Cardiac septum (tissue), 1 donor: ENCODE data around the gene PAM. TPM values are rescaled to one million over a fixed set of nuclear protein-coding genes. Genes with fewer than 3 reads are reported as not detected.
"Not testable (repeated sequence)": the region's sequence is repeated elsewhere in the genome, so short reads cannot be mapped to it uniquely, and the experiment has no call there.

Experiments
- DNase-seq: peaks from one replicate; pipeline ENCODE4 v3.0.0-alpha.2; 2020; ENCODE audit warnings: low spot score
- intact Hi-C: fragments of 100-400 bp; cut with DNase I; formaldehyde crosslinking; loops from one replicate; pipeline ENCODE4 v1.14.0; 2022
- total RNA-seq: library from RNA; stranded (reverse); fragmentation: NEBNext Ultra II Directional; extraction: Animal tissue kit (Norgen Biotek cat#: 25700); gene quantifications from one replicate; pipeline ENCODE4 v1.2.1, GENCODE V29; 2021
- donor health status: DM: no; HTN: no; CAD: no.

Gene PAM
- total RNA-seq, 1 donor from 2014 or later: 1,080 TPM

- DNase-seq: no peak
- intact Hi-C loops: loop anchor here (5.0 kb wide), 1 partner anchor 90 kb away; no protein-coding TSS in a partner anchor
Observed at GRCh38 chr5:102957141-102957540, 202.0 kb downstream of the PAM start.

DNA sequence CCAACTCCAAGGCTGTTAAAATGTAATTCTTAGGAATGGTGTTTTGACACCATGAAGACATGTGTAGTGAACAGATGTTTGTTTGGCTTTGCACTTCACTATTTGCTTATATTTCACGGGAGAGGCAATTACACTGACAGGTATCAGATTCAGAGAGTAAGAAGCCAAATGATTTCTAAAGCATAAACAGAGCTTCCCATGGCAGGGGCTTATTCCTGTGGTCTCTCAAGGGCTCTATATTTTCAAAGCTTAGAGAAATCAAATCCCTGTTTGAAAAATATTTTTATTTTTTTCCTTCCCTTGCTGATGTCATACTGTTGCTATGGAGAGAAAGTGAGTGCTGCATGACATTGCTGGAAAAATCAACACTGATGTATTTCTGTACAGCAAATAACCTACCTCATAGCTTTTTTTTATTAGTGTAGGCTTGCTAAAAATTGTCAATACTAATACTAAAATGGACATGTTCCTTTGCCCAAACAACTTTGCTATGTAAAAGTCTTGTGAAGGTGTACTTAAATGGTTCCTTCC lies 203.4 kb downstream of the PAM start:
- DNase-seq: no peak
- intact Hi-C loops: loop anchor here (5.0 kb wide), 1 partner anchor 91 kb away; no protein-coding TSS in a partner anchor

GRCh38 chr5:102959055-102959454 lies 203.9 kb downstream of the PAM start:
- DNase-seq: no peak
- intact Hi-C loops: loop anchor here (5.0 kb wide), 1 partner anchor 92 kb away; no protein-coding TSS in a partner anchor

GRCh38 chr5:102961671-102962070 lies 206.6 kb downstream of the PAM start:
- intact Hi-C loops: no loop called here
- no peak for DNase-seq

DNA sequence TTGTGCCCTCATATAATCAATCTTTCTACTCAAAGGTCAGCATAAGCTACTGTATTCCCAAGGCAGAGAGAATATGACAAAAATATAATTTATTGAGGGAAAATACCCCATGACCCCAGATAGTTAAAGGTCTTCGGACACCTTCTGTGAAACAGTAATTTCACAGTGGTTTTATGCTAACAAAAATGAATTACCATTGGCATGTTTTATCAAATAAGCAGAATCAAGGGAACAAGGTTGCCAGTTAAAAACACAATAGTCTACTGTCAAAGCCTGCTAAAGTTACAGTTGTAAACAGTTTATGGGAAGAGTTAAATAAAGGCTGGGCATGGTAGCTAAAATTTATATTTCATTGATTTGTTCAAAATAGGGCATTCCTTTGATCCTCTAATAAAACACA lies 210.5 kb downstream of the PAM start:
- no peak for DNase-seq
- intact Hi-C loops: no loop called here

- intact Hi-C loops: no loop called here
- no peak for DNase-seq
Observed at GRCh38 chr5:102969641-102970040, 214.5 kb downstream of the PAM start.

- intact Hi-C loops: no loop called here
- no peak for DNase-seq
Observed at GRCh38 chr5:102971676-102972293, 216.7 kb downstream of the PAM start.

GRCh38 chr5:102974177-102974576 lies 219.1 kb downstream of the PAM start:
- no peak for DNase-seq
- intact Hi-C loops: no loop called here

DNA sequence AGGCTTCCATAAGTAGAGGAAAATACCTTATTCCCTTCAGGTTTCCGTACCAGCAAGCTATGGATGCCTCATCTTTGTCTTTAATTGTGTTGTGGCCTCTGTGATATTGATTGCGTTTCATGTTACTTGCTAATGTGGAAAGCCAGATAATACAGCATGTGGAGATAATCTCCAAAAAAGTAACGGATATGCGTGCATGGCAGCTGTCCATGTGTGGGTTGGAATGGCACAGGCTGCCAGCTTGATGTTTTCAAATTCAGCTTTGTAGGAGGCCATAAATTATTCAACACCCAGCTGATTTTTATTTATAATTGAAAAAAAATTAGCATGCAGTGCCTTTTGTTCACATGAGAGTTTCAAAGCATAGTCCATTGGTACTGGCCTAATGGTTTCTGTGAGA lies 219.9 kb downstream of the PAM start:
- DNase-seq: no peak
- intact Hi-C loops: no loop called here

GRCh38 chr5:102975457-102976182 lies 220.5 kb downstream of the PAM start:
- intact Hi-C loops: no loop called here
- DNase-seq: no peak

DNA sequence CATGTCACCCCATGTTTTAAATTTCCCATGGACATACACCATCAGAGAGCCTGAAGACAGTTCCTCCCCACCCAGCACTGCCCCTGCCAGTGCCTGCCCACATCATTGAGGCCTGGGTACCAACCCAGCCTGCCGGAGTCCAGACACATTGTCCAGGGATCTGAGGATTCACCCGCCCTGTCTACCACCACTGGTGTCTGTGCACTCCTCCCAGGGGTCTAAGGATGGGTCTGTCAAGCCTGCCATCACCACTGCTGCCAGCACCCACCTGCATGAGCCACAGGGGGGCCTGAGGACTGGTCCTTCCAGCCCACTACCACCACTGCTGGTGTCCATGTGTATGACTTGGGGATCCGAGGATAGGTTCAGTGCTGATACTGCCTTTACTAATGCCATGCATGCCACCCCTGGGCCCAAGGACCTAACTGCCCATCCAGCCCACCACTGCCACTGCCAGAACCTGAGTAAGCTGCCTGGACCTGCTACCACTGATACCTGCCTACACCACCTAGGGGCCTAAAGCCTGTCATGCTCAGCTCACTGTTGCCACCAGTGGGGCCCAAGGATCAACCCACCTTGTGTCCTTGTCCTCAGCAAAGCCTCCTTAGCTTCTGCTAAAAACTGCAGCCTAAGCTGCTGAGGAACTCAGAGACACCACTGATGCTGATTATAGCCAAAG lies 227.0 kb downstream of the PAM start:
- no peak for DNase-seq
- intact Hi-C loops: no loop called here

GRCh38 chr5:102986074-102986473 lies 231.0 kb downstream of the PAM start:
- DNase-seq: no peak
- intact Hi-C loops: no loop called here

DNA sequence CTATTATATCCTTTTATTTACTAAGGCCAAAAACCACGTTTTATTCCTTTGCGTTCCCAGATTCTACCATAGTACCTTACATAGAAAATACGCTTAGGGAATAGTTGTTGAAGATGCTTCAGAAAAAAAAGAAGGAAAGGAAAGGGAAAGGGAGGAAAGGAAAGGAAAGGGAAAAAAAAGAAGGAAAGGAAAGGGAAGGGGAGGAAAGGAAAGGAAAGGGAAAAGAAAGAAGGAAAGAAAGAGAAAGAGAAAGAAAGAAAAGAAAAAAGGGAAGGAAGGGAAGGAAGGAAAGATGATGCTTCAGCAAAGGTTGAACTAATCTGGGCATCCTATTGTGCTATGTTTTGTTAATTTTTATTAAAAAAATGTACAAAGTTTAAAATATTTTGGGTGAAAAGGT lies 233.4 kb downstream of the PAM start:
- DNase-seq: no peak
- intact Hi-C loops: no loop called here

DNA sequence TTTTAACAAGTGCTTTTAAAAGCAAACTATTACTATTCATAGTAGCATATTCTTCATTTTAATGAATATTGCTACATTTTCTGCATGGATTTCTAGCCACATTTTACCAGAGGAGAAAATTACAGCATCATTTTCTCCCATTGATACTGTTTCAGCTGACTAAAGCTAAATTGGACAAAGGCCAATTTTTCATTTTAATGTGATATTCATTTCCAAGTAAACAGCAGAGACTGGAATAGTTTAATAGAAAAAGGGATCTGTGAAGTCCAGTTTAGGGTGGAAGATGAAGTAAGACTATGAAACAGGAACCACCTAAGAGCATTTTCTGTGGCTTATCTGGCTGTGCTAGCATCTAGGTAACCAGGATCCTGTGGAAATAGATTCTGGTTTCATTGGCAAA lies 236.7 kb downstream of the PAM start:
- intact Hi-C loops: no loop called here
- DNase-seq: no peak

DNA sequence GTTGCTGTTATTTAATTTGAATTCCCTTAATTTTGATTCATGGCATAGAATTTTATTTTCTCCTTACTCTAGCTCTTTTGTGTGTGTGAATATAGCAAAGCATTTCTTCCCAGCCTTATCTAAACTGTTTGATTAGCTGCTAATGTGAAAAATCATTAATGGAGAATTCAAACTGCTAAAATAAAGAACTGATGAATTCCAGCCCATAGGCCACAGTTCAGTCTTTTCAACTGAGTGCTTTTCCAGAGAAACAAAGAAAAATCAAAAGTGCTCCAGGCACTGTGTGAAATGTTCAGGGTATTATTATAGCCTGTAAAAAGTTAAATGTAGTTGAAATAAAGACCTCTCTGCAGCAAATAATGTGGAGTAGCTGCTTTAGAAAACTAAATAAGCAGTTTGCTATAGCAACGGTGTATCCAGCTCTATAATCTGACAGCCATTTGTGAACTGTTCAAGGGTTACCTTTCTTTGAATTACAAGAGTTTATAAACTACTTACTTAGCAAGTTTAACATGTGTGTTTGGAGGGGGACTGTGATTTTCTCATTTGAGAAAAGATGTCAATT lies 241.0 kb downstream of the PAM start:
- no peak for DNase-seq
- intact Hi-C loops: no loop called here

GRCh38 chr5:102998224-102998623 lies 243.1 kb downstream of the PAM start:
- no peak for DNase-seq
- intact Hi-C loops: no loop called here

- intact Hi-C loops: no loop called here
- no peak for DNase-seq
Observed at GRCh38 chr5:102999191-102999590, 244.1 kb downstream of the PAM start.

DNA sequence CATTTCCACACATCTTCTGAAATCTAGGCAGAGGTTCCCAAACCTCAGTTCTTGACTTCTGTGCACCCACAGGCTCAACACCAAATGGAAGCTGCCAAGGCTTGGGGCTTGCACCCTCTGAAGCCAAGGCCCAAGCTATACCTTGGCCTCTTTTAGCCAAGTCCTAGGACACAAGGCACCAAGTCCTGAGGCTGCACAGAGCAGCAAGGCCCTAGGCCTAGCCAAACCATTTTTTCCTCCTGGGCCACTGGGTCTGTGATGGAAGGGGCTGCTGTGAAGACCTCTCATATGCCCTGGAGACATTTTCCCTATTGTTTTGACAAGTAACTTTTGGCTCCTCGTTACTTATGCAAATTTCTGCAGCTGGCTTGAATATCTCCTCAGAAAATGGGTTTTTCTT lies 244.5 kb downstream of the PAM start:
- DNase-seq, intact Hi-C loops: not testable (repeated sequence)

DNA sequence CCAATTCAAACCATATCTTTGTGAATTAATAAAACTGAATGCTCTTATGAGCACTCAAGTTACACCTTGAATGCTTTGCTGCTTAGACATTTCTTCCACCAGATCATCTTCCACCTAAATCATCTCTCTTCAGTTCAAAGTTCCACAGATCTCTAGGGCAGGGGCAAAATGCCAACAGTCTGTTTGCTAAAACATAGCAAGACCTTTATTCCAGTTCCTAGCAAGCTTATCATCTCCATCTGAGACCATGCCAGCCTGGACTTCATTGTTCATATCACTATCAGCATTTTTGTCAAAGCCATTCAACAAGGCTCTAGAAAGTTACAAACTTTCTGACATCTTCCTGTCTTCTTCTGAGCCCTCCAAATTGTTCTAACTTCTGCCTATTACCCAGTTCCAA lies 245.0 kb downstream of the PAM start:
- no peak for DNase-seq
- intact Hi-C loops: no loop called here

- intact Hi-C loops: no loop called here
- no peak for DNase-seq
Observed at GRCh38 chr5:103003872-103004271, 248.8 kb downstream of the PAM start.
